ENCODE results near the gene INTS15.
A peak's percentile ranks its signal among the peaks of the same experiment; 100 is the strongest.
"Not testable (repeated sequence)": the region's sequence is repeated elsewhere in the genome, so short reads cannot be mapped to it uniquely, and the experiment has no call there.

The INTS15 gene

GRCh38 chr7:6589829-6590644 is at the start of gene INTS15:
Gene INTS15 (plus strand): TSS chr7:6590021. CDS start chr7:6590284, 263 bp downstream.
- peak; percentile 56 to 77 (median 60) for DNase-seq (ENCODE audit: low read depth in 3 of 3)

GRCh38 chr7:6542368-6542767 is 47.5 kb upstream of the INTS15 start:
- DNase-seq (ENCODE audit: low read depth in 3 of 3): no peak

DNA sequence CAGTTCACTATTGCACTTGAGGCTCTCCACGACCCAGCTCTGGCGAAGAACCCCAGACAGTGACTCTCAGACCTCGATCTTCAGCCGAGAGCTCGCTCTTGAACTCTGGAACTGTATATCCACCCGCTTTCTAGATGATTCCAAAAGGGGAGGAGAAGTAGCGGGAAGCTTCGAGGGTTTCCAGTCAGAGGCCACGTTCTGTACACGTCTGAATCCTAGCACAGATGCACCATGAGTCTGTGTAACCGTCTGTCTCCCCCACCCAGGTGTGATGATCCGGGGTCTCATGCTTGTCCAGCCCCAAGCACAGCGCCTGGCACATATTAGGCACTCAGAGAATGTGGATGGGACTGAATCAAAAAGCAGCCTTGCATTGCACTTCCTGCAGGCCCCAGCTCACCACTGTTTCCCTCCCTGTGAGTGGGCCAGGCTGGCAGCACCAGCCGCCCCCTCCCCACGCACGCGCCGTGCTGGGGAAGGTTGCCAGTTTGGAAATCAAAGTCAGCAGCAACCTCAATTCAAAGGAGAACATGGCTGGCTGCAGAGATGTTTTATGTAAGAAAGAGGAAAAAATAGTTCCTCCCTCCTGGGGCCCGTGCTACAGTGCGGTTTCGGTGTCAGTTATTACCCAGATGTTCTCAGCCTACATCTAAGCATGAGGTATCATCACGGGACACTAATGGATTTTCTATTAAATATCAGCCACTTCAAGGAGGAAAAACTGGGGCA is 44.3 kb upstream of the INTS15 start:
- DNase-seq (ENCODE audit: low read depth in 3 of 3): no peak

DNA sequence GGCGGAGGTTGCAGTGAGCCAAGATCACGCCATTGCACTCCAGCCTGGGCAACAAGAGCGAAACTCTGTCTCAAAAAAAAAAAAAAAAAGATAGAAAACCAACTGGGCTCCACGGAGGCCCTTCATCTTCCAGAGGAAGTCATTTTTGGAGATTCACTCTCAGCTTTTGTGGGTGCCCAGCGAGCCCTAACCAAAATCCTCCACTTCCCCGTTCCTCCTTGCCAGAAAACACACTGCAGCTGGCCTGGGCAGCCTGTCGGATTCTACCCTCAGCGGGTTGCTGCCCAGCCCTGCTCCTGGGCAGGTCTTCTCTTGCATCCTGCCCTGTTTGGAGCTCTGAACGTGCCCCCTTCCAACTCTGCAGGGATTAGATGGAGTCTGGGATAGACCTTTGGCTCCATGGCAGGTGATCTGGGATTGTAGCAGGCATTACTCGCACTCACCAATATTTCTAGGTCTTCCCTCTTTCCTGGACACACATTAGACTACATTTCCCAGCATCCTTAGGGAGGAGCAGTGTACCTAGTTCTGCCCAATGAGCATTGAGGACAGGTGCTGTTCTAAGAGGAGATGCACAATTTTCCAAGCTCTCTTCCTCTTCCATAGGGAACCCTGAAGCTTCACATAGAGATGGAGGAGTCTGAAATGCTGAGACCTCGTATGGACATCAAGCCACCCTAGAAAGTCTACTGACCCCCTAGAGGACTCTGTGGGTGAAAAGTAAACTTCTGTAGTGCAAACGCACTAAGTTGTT is 43.1 kb upstream of the INTS15 start:
- DNase-seq (ENCODE audit: low read depth in 3 of 3): no peak

GRCh38 chr7:6547400-6547799 is 42.4 kb upstream of the INTS15 start:
- no peak for DNase-seq (ENCODE audit: low read depth in 3 of 3)

- DNase-seq (ENCODE audit: low read depth in 3 of 3): no peak
Observed at GRCh38 chr7:6551016-6551511, 38.8 kb upstream of the INTS15 start, which contains the start of gene GRID2IP. Gene GRID2IP (minus strand): TSS chr7:6551461. CDS start chr7:6551436, 25 bp downstream.

DNA sequence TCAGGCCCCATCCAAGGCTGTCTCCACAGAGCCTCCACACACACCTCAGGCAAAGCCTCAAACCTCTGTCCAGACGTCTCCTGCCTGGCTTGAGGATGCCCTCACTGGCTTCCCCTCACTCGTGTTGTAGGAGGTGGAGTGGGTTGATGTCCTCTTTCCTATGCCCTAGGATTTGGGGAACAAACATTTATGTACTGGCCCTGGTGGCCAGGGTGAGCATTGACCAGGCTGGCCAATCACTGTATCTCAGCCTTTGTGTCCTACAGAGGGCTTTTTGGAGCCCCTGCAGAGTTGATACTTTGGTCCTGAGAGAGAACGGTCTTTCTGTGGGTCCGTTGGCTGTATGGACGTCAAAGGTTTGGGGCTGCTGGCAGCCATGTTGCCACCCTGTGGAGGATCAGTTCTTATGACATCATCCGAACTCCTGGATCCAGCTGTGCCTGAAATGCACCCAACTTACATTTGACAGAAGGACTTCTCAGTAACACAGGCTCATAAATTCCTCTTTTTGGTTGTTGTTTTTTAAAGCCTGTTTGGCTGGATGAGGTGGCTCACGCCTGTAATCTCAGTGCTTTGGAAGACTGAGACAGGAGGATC is 36.3 kb upstream of the INTS15 start:
- no peak for DNase-seq (ENCODE audit: low read depth in 3 of 3)

- DNase-seq (ENCODE audit: low read depth in 3 of 3): no peak
Observed at GRCh38 chr7:6554848-6555247, 35.0 kb upstream of the INTS15 start.

DNA sequence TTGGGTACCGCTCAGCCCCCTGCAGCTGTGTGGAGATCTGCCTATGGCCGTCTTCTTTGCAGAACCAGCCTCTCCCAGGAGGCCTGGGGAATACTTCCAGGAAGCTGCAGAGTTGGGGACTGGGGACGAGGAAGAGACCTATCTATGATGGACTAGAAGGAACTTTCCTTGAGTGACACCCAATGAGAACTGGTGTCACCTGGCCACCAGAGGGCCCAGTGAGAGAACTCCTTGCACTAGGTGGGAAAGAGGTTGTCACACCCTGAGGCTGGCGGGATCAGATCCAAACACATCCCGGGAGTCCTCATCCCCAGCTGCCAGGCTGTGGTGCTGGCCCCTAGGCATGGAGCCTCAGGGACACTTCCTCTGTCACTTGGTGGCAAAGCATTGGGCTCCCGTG is 33.6 kb upstream of the INTS15 start:
- no peak for DNase-seq (ENCODE audit: low read depth in 3 of 3)

- no peak for DNase-seq (ENCODE audit: low read depth in 3 of 3)
Observed at GRCh38 chr7:6558837-6559236, 31.0 kb upstream of the INTS15 start.

GRCh38 chr7:6559896-6560295 is 29.9 kb upstream of the INTS15 start:
- no peak for DNase-seq (ENCODE audit: low read depth in 3 of 3)

DNA sequence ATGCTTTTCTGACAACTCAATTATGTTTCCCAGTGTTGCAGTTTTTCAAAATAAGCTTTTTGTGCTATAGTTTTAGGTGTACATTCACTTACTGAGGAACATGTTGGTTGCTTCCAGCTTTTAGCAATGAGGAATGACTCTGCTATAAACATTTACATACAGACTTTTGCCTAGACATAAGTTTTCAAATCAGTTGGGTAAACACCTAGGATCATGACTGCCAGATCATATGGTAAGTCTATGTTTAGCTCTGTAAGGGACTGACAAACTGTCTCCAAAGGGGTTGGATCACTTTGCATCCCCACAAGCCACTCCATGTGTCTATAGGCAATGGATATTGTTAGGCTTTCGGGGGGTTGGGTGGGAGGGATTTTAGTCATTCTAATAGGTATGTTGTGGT is 27.7 kb upstream of the INTS15 start:
- DNase-seq (ENCODE audit: low read depth in 3 of 3): no peak

DNA sequence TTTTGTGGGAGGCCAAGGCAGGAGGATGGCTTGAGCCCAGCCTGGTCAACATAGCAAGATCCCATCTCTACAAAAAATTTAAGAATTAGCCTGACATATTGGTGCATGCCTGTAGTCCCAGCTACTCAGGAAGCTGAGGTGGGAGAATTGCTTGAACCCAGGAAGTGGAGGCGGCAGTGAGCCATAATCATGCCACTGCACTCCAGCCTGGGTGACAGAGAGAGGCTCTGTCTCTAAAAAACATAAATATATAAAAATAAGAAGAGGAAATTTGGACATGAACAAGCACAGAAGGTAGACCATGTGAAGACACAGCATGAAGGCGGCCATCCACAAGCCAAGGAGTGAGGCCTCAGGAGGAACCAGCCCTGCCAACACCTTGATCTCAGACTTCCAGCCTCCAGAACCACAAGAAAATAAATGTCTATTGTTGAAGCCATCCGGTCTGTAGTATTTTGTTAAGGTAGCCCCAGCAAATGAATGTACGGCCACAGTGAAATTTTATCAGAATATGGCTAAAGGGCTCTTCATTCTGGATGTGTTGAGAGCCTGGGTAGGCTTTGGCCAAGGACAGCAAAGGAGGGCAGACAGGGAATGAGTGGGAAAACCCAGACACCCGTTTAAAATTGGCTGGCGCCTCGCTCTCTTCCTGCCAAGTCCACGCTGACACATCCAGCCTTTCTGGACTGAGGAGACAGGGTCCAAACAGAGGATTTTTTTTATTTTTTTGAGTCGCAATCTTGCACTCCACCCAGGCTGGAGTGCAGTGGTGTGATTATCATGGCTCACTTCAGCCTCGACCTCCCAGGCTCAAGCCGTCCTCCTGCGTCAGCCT is 25.7 kb upstream of the INTS15 start:
- no peak for DNase-seq (ENCODE audit: low read depth in 3 of 3)

DNA sequence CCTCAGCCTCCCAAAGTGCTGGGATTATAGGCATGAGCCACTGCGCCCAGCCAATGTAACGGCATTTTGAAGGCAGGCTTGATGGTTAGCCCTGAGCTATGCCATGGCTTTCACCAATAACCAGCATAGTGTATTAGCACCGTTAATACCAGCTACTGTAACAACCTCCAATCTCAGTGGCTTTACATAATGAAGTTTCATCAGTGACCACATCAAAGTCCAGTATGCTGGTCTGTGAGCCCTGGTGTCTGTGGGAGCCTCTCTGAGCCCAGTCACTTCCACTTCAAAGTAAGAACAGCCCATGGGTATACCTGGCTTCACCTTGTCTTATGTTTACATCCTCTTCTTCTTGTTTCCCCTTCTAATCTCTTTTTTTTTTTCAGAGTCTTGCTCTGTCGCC is 24.2 kb upstream of the INTS15 start:
- DNase-seq (ENCODE audit: low read depth in 3 of 3): no peak

DNA sequence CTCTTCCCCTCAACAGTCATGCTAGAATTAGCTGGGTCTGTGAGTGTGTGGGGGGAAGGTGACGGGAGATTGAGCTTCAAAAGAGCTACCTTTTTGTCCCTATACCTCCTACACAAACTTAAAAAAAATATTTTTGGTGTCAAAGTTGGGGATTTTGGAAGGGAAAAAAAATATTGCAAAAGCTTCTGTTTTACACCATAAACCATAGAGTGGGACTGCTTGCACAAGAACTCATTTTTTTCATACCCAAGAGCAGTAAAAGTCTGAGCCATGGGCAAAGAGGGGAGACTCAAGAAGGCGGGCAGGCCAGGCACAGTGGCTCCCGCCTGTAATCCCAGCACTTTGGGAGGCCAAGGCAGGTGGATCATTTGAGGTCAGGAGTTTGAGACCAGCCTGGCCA is 21.9 kb upstream of the INTS15 start:
- DNase-seq (ENCODE audit: low read depth in 3 of 3): no peak

DNA sequence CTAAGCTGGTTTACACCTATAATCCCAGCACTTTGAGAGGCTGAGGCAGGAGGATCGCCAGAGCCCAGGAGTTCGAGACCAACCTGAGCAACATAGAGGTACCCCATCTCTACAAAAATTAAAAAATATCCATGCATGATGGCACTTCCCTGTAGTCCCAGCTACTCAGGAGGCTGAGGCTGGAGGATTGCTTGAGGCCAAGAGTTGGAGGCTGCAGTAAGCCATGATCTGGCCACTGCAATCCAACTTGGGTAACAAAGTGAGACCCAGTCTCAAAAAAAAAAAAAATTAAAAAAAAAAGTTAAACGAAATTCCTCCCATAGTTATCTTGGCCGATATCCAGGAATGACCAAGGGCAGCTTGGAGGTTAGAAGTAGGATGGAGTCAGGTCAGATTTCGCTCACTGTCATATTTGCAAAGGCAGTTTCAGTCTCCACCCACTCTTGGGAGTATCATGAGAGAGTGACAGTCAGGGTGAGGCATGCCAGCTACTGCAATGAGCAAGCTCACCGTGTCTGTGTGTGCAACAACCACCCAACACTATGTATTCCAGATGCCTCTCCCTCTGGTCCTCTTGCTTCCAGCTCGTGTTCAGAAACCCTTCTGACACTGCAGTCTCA is 18.6 kb upstream of the INTS15 start:
- DNase-seq (ENCODE audit: low read depth in 3 of 3): no peak

GRCh38 chr7:6575281-6576023 is 14.4 kb upstream of the INTS15 start:
- DNase-seq (ENCODE audit: low read depth in 3 of 3): no peak

DNA sequence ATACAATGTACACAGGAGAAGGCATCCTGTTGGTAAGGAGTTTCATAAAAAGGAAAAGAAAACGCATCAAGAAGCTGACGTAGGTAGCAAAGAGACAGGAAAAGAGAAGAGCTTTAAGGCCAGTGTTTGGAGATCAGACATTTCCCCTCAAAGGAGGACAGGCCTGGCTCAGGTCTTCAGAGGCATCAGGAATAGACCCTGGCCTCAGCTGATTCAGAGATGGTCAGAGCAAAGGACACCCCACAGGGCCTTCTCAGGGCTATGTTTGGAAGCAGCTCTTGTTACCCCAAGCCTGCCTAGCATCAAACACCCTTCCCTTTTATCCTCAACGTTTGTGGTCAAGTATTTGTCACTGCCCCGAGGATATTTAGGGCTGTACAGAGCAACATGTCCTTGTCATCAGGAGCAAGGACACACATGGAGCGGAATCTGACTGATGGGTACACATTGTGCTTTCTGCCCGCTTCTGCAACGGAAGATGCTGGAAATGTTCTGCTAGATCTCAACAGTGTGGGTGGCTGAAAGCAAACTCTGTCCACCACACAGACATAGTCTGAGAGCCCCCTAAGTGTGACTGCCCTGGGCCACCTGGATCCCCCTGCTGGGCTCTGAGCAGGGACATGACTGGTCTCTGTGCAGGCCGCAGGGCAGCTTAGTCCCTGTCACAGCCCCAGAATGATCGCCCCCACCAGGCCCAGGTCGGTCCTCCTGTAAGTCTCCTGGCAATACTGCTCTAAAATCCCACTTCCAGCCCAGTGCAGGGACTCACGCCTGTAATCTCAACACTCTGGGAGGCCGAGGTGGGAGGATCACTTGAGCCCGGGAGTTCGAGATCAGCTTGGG is 13.6 kb upstream of the INTS15 start:
- DNase-seq (ENCODE audit: low read depth in 3 of 3): no peak

DNA sequence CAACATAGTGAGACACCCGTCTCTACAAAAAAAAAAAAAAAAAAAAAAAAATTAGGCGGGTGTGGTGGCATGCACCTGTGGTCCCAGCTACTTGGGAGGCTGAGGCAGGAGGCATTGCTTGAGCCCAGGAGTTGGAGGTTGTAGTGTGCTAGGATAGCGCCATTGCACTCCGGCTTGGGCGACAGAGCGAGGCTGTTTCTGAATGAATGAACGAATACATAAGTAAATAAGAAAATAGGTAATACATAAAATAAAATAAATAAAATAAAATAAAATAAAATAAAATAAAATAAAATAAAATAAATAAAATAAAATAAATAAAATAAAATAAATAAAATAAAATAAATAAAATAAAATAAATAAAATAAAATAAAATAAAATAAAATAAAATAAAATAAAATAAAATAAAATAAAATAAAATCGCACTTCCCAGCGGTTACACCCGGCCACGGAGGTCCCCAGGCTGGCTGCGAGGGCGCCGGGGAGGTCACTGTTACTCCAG is 12.9 kb upstream of the INTS15 start:
- not testable (repeated sequence) for DNase-seq (ENCODE audit: low read depth in 3 of 3)
